Trophoblast cell (in vitro differentiated cells and primary cell): Measurements from ENCODE around the gene MYO15A.

Source experiments
- DNase-seq, 2 donors: peaks; one replicate each; pipeline ENCODE4 v3.0.0-alpha.2; 2016
- H2AFZ ChIP-seq: 2 replicates; pipeline ENCODE4 v1.6.1; 2013; ENCODE audit warnings: low read length, moderate library complexity, mild to moderate bottlenecking; ENCODE audit not compliant: insufficient read depth, poor library complexity
- H2AK5ac ChIP-seq: 2 replicates; pipeline ENCODE4 v1.6.1; 2013; ENCODE audit warnings: mild to moderate bottlenecking, low read length
- H2BK120ac ChIP-seq: 2 replicates; pipeline ENCODE4 v1.6.1; 2013; ENCODE audit warnings: low read length, mild to moderate bottlenecking, moderate library complexity; ENCODE audit not compliant: insufficient read depth, poor library complexity
- H2BK12ac ChIP-seq: 2 replicates; pipeline ENCODE4 v1.6.1; 2013; ENCODE audit warnings: mild to moderate bottlenecking, low read length, moderate library complexity
- H2BK5ac ChIP-seq: 2 replicates; pipeline ENCODE4 v1.6.1; 2013; ENCODE audit warnings: low read length, low read depth, moderate library complexity, mild to moderate bottlenecking; ENCODE audit not compliant: poor library complexity
- H3K14ac ChIP-seq: 2 replicates; pipeline ENCODE4 v1.6.1; 2013; ENCODE audit warnings: mild to moderate bottlenecking, low read length
- H3K18ac ChIP-seq: 2 replicates; pipeline ENCODE4 v1.6.1; 2013; ENCODE audit warnings: mild to moderate bottlenecking, low read length
- H3K23ac ChIP-seq: 2 replicates; pipeline ENCODE4 v1.6.1; 2013; ENCODE audit warnings: low read length
- H3K27ac ChIP-seq: 2 replicates; pipeline ENCODE4 v1.5.1; 2013; ENCODE audit warnings: low read depth, mild to moderate bottlenecking, inconsistent platforms, low read length, moderate library complexity
- H3K27me3 ChIP-seq: 2 replicates; pipeline ENCODE4 v1.6.1; 2013; ENCODE audit warnings: inconsistent platforms, mild to moderate bottlenecking, low read length, moderate library complexity; ENCODE audit not compliant: insufficient read depth
- H3K36me3 ChIP-seq, 2 experiments: 1 replicate in 1 of 2; 2 replicates in 1 of 2; pipeline ENCODE4 v1.6.1; 2013; ENCODE audit warnings: low read length in 2 of 2, mild to moderate bottlenecking in 2 of 2, moderate library complexity in 1 of 2; ENCODE audit not compliant: insufficient read depth in 2 of 2, control insufficient read depth in 1 of 2
- H3K4ac ChIP-seq: 2 replicates; pipeline ENCODE4 v1.6.1; 2013; ENCODE audit warnings: low read depth, mild to moderate bottlenecking, low read length, moderate library complexity
- H3K4me1 ChIP-seq, 2 experiments: 1 replicate in 1 of 2; 2 replicates in 1 of 2; pipeline ENCODE4 v1.6.1; 2013; ENCODE audit warnings: low read length in 2 of 2, mild to moderate bottlenecking in 2 of 2, moderate library complexity in 1 of 2; ENCODE audit not compliant: insufficient read depth in 2 of 2, control insufficient read depth in 1 of 2
- H3K4me2 ChIP-seq: 2 replicates; pipeline ENCODE4 v1.6.1; 2013; ENCODE audit warnings: inconsistent platforms, mild to moderate bottlenecking, low read length, moderate library complexity
- H3K4me3 ChIP-seq: 2 replicates; pipeline ENCODE4 v1.5.1; 2013; ENCODE audit warnings: mild to moderate bottlenecking, low read depth, low read length, inconsistent platforms
- H3K79me1 ChIP-seq: one replicate; pipeline ENCODE4 v1.6.1; 2013; ENCODE audit warnings: low read length
- H3K79me2 ChIP-seq: 2 replicates; pipeline ENCODE4 v1.6.1; 2013; ENCODE audit warnings: low read length, mild to moderate bottlenecking; ENCODE audit not compliant: control insufficient read depth, insufficient read depth, poor library complexity
- H3K9ac ChIP-seq: 2 replicates; pipeline ENCODE4 v1.6.1; 2013; ENCODE audit warnings: mild to moderate bottlenecking, low read length
- H3K9me3 ChIP-seq: 2 replicates; pipeline ENCODE4 v1.6.1; 2013; ENCODE audit warnings: low read depth, mild to moderate bottlenecking, control low read depth, inconsistent platforms, low read length; ENCODE audit not compliant: insufficient read depth
- H4K12ac ChIP-seq: 2 replicates; pipeline ENCODE4 v1.6.1; 2013; ENCODE audit warnings: low read depth, mild to moderate bottlenecking, low read length, moderate library complexity
- H4K8ac ChIP-seq: 2 replicates; pipeline ENCODE4 v1.6.1; 2013; ENCODE audit warnings: low read depth, mild to moderate bottlenecking, low read length, moderate library complexity
- H4K91ac ChIP-seq: one replicate; pipeline ENCODE4 v1.6.1; 2013; ENCODE audit warnings: low read depth, mild to moderate bottlenecking, low read length, moderate library complexity
- WGBS: extraction: QIAGEN DNeasy Blood & Tissue Kit; methylation state at CpG from one replicate; pipeline ENCODE4 v1.1.7; 2013; ENCODE audit warnings: missing lambda C conversion rate; ENCODE audit not compliant: insufficient read length, insufficient coverage; ENCODE audit errors: extremely low coverage; 5-methylcytosine and 5-hydroxymethylcytosine counted together

The MYO15A gene

GRCh38 chr17:18136357-18136756 is 27.8 kb downstream of the MYO15A start:
- Histone ChIP-seq H3K27me3 (no peaks in the 10 kb centered on the region), H2BK12ac (no peak overlapping the region), H3K36me3 (no peaks in the 10 kb centered on the region), H2BK5ac (no peak overlapping the region), H4K12ac (no peak overlapping the region), H2AK5ac (no peak overlapping the region), H4K8ac (no peak overlapping the region), H3K23ac (no peak overlapping the region), H3K79me2 (no peaks in the 10 kb centered on the region), H2AFZ (no peak overlapping the region), H3K9ac (no peak overlapping the region), H3K4me2 (no peak overlapping the region), H3K18ac (no peak overlapping the region), H3K4ac (no peak overlapping the region), H2BK120ac (no peak overlapping the region), H3K4me1 (peaks cover 8 to 10% of the 10 kb centered on the region in 2 experiments), H3K9me3 (no peaks in the 10 kb centered on the region), H3K79me1 (no peaks in the 10 kb centered on the region), H3K27ac (no peak overlapping the region), H3K4me3 (no peak overlapping the region), H4K91ac (no peak overlapping the region), H3K14ac (no peak overlapping the region)
- WGBS = no CpG with 5 or more reads among the region's 19 CpGs
- DNase-seq = no peak

GRCh38 chr17:18138065-18138749 is 29.7 kb downstream of the MYO15A start:
- no peak overlapping the region for H2BK5ac ChIP-seq
- no peak overlapping the region for H2BK12ac ChIP-seq
- H4K91ac ChIP-seq = no peak overlapping the region
- no peak overlapping the region for H4K8ac ChIP-seq
- H3K14ac ChIP-seq = no peak overlapping the region
- H3K18ac ChIP-seq = no peak overlapping the region
- no peaks in the 10 kb centered on the region for H3K27me3 ChIP-seq
- no peak overlapping the region for H3K4me2 ChIP-seq
- H3K23ac ChIP-seq = no peak overlapping the region
- peak; percentile 60 to 64 for DNase-seq
- no peak overlapping the region for H4K12ac ChIP-seq
- H3K4ac ChIP-seq = no peak overlapping the region
- H3K36me3 ChIP-seq = no peaks in the 10 kb centered on the region
- no CpG with 5 or more reads among the region's 8 CpGs for WGBS
- H2AK5ac ChIP-seq = no peak overlapping the region
- no peaks in the 10 kb centered on the region for H3K79me2 ChIP-seq
- no peak overlapping the region for H2AFZ ChIP-seq
- no peak overlapping the region for H3K4me3 ChIP-seq
- H3K4me1 ChIP-seq = peaks cover 8 to 10% of the 10 kb centered on the region in 2 experiments
- no peak overlapping the region for H2BK120ac ChIP-seq
- no peak overlapping the region for H3K27ac ChIP-seq
- H3K9me3 ChIP-seq = no peaks in the 10 kb centered on the region
- H3K9ac ChIP-seq = no peak overlapping the region
- H3K79me1 ChIP-seq = no peaks in the 10 kb centered on the region

- Histone ChIP-seq H3K4me2 (no peak overlapping the region), H4K91ac (no peak overlapping the region), H3K27me3 (no peaks in the 10 kb centered on the region), H3K9ac (no peak overlapping the region), H3K79me1 (no peaks in the 10 kb centered on the region), H3K9me3 (no peaks in the 10 kb centered on the region), H2BK120ac (no peak overlapping the region), H3K4ac (no peak overlapping the region), H3K14ac (no peak overlapping the region), H3K4me1 (peaks cover 8 to 12% of the 10 kb centered on the region in 2 experiments), H4K12ac (no peak overlapping the region), H2AFZ (no peak overlapping the region), H2AK5ac (no peak overlapping the region), H4K8ac (no peak overlapping the region), H2BK5ac (no peak overlapping the region), H2BK12ac (no peak overlapping the region), H3K23ac (no peak overlapping the region), H3K36me3 (no peaks in the 10 kb centered on the region), H3K27ac (no peak overlapping the region), H3K18ac (no peak overlapping the region), H3K4me3 (no peak overlapping the region), H3K79me2 (no peaks in the 10 kb centered on the region)
- peak; percentile 35 to 72 for DNase-seq
- no CpG with 5 or more reads among the region's 2 CpGs for WGBS
These were observed 30.5 kb downstream of the MYO15A start for GRCh38 chr17:18139092-18139491.

- Histone ChIP-seq H3K4ac (no peak overlapping the region), H2BK12ac (no peak overlapping the region), H3K23ac (no peak overlapping the region), H3K14ac (peak overlapping the region; percentile 41), H2BK120ac (no peak overlapping the region), H3K9ac (no peak overlapping the region), H3K9me3 (no peaks in the 10 kb centered on the region), H3K4me1 (peaks cover 8 to 12% of the 10 kb centered on the region in 2 experiments), H4K8ac (peak overlapping the region; percentile 27), H3K36me3 (no peaks in the 10 kb centered on the region), H2AK5ac (peak overlapping the region; percentile 49), H4K12ac (no peak overlapping the region), H3K4me3 (no peak overlapping the region), H3K27me3 (no peaks in the 10 kb centered on the region), H3K18ac (no peak overlapping the region), H3K4me2 (no peak overlapping the region), H2AFZ (no peak overlapping the region), H3K79me2 (no peaks in the 10 kb centered on the region), H3K79me1 (no peaks in the 10 kb centered on the region), H3K27ac (no peak overlapping the region), H4K91ac (no peak overlapping the region), H2BK5ac (no peak overlapping the region)
- peak; percentile 6 to 17 for DNase-seq
- no CpG with 5 or more reads among the region's 14 CpGs for WGBS
These were observed 30.9 kb downstream of the MYO15A start for GRCh38 chr17:18139498-18139897.
